ENCODE measurements around the gene OR11A1.

The OR11A1 gene, protein sequence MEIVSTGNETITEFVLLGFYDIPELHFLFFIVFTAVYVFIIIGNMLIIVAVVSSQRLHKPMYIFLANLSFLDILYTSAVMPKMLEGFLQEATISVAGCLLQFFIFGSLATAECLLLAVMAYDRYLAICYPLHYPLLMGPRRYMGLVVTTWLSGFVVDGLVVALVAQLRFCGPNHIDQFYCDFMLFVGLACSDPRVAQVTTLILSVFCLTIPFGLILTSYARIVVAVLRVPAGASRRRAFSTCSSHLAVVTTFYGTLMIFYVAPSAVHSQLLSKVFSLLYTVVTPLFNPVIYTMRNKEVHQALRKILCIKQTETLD

DNA sequence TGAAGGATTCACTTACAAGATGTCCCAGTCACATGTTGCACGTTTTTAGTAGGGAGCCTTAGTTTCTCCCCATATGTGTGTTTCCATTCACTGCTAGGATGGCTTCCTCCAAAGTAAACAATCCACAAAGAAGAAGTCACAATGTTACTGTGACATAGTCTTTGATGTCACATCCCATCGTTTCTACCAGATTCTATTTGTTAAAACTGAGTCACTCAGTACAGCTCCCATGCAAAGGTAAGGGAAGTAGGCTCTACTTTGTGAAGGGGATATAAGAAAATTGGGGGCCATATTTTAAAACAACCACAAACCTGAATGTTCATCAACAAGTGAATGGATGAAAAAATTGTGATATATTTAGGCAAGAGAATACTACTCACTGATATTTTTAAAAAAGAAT is at the start of gene OR11A1, which contains the start of gene OR2H1:
Gene OR11A1, minus strand, starts transcription at position 101 of the 400 bp plus-strand sequence. CDS start 29,430 bp downstream, outside the sequence.
Gene OR2H1, plus strand, starts transcription at position 185 of the 400 bp plus-strand sequence. CDS start 4,615 bp downstream, outside the sequence.
- DNase-seq (ENCODE audit: low read depth in 2 of 2): no peak

DNA sequence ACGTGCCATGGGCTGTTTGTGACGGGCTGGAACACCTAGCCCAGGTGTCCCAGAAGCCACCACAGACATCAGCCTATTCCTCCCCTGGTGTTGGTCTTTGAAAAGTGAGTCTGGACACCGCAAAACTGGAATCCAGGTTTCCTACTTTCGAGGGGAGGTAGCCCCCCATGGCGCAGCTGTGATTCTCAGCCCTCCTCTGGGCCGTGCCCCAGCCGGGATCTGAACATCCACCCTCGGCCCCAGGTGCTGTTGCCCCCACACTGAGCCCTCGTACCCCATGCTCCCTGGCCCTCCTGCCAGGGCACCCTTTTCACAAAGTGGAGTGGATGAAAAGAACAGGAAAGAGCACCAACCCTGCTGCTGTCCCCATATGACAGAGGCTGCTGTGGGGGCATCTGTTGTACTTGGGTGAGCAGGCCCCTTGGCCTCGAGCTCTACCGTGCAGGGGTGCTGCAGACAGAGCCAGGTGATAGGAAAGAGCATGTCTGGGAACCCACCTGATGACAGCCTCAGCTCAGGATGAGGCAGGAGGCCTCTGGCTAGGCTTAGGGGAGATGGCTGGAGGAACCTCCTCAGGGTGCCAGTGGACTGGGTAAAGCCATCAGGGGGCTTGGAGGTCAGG is 49.7 kb upstream of the OR11A1 start:
- no peak for DNase-seq (ENCODE audit: low read depth in 2 of 2)

DNA sequence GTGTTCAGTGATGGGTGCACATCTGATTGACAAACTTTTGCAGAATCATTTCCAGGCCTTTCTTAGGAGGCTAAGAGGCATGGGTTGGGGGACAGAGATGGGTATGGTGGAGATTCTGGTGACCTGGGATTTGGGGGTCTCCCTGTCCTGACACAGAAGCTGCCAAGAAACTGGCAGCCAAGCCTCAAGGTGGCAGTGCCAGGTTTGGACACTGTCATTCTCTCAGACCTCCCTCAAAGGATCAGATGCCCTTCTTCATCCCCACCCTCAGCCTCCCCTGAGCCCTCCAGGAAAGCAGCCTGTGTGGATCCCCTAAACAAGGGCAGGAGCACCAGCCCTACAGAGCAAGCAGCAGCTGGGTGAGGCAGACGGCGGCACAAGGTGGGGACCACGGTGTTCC is 48.9 kb upstream of the OR11A1 start:
- no peak for DNase-seq (ENCODE audit: low read depth in 2 of 2)

DNA sequence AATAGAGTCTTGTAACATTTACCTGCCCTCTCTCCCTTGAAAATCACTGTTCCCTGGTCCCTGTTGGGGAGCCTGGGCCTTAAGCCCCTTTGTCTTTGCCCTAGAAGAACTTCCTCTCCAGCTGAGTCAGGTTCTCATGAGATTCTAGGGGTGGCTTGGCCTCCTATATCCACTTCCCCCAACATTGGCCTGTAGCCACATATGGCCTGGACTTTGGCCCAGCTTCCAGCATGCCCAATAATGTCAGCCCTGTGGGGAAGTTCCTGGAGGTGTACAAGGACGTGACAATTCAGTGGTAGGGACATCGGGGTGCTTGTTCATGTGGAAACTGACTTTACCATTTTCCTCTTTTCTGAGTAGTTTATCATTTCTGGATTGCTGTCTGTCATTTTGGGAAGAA is 48.1 kb upstream of the OR11A1 start:
- DNase-seq (ENCODE audit: low read depth in 2 of 2): no peak

DNA sequence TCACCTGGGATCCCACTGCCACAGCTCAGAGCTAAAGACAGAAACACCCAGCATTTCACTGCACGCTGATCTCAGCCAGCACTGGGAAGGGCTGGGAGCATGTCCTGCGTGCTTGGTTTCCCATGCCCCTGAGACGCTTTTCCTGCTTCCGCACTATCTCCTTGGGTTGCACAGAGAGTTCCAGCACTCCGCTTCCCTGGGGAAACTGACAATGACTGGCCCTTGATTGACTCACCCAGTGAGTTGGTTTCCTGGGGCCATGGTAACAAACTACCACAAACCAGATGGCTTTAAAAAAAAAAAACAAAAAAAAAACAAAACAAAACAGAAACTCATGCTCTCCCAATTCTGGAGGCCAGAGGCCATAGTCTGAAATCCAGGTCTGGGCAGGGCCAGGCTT is 45.7 kb upstream of the OR11A1 start:
- DNase-seq (ENCODE audit: low read depth in 2 of 2): no peak

DNA sequence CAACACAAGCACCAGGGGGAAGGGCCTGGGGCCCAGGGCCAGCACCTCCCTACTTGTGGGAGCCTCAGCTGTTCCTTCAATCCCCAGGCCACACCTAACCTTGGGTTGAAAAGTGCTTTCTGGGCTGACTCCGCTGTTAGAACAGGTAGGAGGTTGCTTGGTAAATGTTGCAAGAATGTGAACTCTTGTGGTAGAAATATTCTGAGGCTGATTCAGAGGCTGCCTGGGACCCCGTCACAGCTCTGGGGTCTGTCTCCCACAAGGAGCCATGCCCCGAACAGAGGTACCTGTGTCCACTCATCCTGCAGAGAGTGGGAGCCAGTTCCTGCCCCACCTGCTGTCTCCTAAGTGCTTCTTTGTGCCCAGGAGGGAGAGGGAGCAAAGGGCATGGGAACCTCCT is 45.3 kb upstream of the OR11A1 start:
- no peak for DNase-seq (ENCODE audit: low read depth in 2 of 2)

DNA sequence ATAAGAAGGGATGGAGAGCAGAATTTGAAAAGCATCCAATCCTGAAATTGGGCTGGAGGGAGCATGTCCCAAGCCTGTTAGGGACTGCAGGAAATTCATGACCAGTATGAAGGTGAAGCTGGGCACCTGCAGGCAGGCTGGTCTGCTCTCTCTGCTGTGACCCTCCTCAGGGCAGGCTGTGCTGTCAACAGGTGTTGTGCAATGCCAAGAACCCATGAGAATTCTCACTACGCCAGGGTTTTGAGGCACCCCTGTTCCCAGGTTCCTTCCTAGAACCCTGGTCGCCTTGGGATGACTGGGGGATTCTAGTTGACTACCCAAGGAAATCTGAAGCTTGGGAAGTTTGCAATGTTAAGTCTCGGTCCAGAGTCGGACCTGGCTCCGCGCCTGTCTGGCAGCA is 44.2 kb upstream of the OR11A1 start:
- no peak for DNase-seq (ENCODE audit: low read depth in 2 of 2)

DNA sequence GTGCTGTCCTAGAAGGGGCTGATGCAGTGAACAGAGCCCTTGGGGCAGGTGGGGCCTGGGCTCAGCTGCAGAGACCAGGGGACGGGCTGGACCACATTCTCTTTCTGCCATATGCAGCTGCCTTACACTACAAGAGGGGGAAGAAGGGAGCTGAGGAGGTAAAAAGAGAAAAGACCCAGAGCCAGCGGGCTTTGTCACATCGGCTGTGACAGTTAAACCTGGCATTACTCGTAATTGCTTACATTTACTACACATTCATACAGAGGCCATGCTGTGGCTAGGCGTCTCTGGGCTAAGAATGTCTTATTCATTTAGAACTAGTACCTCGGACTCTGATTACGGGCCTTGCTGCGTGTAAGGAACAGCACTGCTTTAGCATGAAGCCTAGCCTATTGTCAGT is 43.7 kb upstream of the OR11A1 start:
- DNase-seq (ENCODE audit: low read depth in 2 of 2): no peak

DNA sequence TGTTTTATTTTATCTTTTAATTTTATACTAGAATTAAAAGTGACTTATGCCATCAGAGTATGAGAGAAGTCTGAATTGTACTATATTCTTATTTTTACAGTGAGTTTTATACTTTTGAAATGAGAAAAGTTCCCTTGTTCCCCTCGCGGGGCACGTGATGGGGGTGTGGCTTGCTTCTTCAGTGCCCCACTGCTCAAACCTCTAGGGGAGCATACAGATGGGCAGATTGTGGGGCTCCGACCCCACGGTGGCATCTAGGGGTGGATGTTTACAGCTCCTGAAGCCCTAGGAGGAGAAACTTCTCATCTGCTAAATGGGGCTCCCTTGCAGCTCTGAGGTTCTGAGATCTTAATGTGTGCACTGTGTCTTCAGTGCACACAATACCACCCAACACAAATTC is 42.8 kb upstream of the OR11A1 start:
- DNase-seq (ENCODE audit: low read depth in 2 of 2): no peak

DNA sequence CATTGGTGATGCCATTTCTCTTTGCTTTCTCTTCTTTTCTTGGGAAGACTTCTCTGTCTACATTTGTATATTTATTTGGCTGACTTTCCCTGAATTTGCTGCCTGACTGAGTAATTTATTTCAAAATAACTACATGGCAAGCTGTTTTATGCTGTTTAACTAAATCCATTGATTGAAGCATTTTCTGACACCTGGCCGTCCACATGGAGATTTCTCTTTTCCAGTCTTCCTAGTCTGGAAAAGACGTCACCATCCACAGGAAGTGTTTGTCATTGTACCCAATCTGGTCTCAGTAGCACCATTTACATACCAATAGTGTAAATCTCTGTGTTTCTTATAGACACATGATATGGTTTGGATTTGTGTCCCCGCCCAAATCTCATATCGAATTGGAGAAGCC is 40.1 kb upstream of the OR11A1 start:
- DNase-seq (ENCODE audit: low read depth in 2 of 2): no peak

DNA sequence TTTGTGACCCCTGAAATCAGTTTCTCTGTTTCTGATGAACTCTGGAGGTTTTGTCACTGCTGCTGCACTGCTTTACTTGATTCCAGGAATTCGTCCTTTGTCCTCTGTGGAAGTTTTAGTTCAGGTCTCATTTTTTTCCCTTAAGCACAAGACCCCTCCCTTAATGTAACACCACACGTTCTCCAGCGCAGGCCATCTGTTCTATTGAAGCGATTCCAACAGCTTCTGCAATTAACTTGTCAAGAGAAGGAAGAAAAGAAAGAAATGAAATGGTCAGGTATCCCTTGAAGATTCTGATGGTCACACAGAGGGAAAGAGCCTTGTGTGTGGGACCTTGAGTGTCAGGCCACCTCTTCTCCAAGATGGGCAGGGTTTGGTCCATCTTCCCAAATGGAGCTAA is 38.7 kb upstream of the OR11A1 start:
- DNase-seq (ENCODE audit: low read depth in 2 of 2): no peak

DNA sequence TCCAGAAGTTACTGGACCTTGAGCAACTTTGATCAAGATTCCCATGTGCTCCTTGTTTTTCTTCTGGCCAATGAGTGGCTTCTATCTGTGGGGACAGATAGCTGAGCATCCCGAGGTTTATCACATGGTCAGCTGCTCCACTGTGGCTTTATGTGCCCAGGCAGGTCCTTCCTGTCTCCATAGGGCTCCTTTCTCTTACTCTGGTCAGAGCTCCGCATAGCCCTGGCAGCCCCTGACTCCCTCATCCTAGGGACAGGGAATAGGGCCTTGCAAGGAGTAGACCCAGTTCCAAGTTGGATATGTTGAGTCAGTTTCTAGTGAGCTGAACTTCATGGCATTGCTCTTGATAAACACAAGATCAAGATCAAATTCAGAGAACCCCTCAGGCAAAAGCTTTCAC is 37.3 kb upstream of the OR11A1 start:
- no peak for DNase-seq (ENCODE audit: low read depth in 2 of 2)

DNA sequence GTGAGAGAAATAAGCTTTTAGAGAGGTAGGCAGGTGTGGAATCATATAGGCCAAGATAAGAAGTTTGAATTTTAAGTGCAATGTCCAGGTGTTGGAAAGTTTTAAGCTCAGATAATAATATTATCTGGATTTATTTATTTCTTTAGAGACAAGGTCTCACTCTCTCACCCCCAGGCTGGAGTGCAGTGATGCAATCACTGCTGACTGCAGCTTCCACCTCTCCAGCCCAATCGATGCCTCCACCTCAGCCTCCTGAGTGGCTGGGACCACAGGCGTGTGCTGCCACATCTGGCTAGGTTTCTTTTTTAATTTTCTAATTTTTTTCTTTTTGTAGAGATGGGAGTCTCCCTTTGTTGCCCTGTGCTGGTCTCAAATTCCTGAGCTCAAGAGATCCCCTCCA is 36.4 kb upstream of the OR11A1 start:
- DNase-seq (ENCODE audit: low read depth in 2 of 2): no peak

DNA sequence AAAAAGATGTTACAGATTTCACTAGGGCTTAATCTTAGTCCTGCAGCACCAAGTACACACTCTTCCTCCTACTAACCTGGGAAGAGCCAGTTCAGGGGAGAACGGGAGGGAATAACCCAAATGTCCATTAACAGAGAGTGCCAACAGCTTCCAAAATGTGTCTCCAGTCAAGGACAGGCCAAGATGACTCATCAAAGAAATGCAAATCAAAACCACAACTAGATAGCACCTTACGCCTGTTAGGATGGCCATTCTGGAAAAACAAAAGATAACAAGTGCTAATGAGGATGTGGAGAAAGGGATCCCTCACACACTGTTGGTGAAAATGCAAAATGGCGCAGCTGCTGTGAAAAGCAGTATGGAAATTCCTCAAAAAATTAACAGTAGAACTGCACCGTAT is 34.7 kb upstream of the OR11A1 start:
- no peak for DNase-seq (ENCODE audit: low read depth in 2 of 2)

DNA sequence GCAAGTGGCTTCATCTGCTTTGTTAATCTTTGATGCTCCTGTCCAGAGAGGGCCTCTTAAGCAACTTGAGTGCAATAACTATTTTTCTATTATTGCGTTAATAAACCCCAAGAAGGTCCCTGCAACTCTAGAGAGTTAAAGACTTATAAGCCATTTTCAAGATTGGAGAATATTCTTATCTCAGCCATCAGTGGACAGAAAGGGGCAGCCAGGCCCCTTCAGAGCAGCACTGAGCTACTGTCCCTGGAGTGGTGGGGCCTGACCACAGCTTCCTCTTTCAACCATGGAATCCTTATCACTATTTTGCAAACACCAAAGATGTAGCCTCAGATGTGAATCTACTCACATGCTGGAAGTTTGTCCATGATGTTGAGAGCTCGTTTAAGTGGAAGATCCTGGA is 33.7 kb upstream of the OR11A1 start:
- DNase-seq (ENCODE audit: low read depth in 2 of 2): no peak

DNA sequence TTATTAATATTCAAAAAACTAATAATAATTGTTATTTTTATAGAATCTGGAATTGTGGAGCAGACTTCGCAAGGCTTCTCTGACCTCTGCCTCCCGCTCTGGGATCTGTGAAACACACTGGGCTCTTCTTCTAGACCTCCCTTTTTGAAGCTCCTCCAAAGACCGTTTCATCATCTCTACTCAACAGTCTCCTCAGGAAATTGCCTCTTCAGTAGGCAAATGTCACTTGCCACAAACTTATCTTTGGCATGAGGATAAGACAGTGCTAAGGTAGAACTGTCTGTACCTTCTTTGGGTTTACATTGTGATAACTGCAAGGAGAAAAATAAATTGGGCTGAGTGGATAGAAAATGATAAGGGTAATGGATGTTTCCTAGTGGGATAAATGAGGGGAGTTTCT is 33.2 kb upstream of the OR11A1 start:
- DNase-seq (ENCODE audit: low read depth in 2 of 2): no peak

DNA sequence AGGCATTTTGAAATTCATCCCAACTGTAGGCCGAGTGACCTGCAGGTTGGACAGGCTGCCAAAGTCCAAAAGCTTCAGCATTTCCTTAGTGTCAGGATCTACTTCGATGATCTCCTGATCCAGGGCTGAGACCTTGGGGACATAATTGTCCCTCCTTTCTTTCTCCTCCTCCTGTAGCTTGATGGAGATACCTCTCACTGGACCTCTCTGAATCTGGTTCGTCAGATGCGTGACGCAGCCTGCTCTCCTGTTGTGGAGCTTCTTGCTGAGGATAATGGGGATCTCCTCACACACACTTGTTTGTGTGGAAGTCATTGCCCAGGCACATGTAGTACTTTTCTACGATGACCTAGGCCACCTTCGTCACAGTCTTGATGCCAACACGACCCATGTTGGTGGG is 32.4 kb upstream of the OR11A1 start:
- no peak for DNase-seq (ENCODE audit: low read depth in 2 of 2)

DNA sequence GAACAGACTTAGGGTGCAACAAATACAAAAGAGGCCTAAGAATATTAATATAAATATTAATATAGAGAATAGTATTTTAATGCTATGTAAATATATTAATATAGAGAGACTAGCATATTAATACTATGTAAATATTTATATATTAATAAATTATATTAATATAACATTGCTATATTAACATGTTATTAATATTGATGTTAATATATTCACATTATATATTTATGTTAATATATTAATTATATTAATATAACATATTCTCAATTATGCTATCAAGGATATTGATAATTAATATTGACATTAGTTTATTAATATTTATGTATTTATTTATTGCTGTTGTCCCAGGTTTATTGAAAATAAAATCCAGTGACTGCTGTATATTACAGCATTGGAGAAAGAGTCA is 32.0 kb upstream of the OR11A1 start:
- DNase-seq (ENCODE audit: low read depth in 2 of 2): no peak

DNA sequence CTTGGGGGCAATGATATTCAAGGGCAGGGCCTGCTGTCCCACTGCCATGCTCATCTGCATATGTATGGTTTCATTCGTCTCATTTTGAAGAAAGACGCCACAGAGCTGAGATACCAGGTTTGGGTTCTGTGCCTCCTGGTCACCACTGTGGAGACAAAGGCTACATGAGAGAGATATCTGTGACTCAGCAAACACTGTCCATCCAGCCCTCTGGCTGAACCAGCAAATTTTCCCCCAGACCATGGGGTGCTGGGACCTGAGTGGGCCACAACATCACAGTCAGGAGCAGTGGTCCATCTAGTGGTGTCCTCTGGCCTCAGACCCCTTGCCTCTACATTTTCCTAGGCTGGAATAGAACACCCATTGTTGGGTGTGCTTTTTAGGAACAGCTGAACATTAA is 30.8 kb upstream of the OR11A1 start, which contains the start of gene MAS1L:
Gene MAS1L, minus strand, starts transcription at position 297 of the 400 bp plus-strand sequence. Its CDS starts 54 bp downstream, at position 243.
- DNase-seq (ENCODE audit: low read depth in 2 of 2): no peak

DNA sequence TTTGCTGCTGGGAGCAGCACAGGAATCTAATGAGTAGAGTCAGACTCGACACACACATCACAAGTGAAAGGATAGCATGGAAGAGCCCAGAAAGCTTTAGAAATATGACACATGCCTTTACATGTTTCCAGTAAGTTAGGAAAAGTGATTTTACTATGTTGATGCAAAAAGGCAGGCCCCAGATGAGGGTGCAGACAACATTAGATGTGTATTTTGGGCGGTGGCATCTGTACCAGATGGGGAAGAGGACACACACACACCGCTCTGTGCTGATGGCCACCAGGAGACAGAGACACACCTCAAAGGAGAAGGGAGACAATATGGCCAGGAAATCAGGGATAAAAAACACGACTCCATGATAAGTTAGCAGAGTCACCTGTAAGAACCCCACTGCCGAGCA is 30.3 kb upstream of the OR11A1 start:
- no peak for DNase-seq (ENCODE audit: low read depth in 2 of 2)

DNA sequence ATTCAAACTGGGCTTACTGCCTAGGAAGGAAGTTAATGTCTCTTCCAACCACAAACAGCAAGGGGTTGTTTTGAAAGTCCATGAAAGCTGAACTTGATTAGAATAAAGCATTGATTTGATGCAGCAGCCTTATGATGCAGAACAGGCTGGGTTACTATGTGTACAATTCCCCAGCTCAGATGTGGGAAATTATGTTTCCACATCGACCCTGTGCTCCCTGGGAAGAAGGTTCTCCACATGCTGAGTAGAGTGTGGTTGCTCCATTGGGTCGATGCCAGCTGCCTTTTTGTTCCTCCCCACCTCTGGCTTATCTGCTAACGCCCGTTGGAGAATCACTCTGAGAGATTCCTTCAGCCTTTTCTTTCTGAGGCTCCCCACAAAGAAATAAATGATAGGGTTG is 29.7 kb upstream of the OR11A1 start:
- DNase-seq (ENCODE audit: low read depth in 2 of 2): no peak

DNA sequence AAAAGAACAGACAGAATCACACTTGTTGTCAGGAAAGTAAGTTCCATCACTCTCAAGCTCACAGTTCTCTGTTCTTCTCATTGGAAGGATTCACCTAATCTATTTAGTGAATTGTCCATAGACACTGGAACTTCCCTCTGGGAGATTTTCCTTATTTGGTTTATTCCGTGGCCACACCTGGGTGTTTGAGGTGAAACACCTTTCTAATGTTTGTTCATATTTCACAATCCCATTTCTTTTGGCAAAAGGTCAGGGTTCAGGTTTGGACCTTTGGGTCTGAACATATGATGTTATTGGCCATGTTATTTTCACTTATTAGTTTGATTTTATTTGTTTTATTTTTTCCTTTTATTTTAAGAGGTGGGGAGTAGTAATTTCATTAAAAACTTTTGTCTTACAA is 26.9 kb upstream of the OR11A1 start:
- no peak for DNase-seq (ENCODE audit: low read depth in 2 of 2)

DNA sequence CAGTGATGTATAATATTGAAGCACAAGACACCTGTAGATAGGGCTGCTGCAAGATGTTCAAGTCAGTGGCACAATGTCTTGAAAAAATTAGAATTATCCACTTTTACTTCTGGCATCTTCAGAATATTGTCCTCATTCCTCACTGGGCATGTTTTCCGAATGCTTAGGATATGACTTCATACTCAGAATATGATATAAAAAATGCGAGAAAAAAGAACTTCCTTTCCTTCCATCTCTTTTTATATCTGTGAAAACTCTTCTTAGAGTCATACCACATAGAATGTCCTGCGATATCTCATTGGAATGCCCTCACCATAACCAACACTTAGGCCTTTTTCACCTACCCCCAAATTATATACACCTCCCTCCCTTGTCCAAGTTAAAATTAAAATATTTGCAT is 26.3 kb upstream of the OR11A1 start:
- DNase-seq (ENCODE audit: low read depth in 2 of 2): no peak

DNA sequence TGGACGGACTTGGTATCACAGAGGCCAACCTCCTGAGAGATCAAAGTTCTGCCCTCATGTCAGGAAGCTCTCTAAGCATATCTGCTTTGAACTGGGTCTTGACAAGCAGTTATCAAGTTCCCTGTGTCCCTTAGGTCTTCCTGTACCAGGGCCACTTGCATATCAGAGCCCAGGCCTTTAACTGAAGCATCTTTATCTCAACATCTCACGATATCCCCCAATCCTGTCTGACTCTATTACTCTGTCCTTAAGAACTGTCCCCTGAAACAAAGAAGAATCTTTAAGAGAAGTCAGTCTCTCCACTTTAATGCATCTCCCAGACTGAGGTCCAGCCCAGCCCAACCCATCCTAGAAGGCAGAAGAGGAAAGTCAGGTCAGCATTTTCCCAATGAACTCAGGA is 22.7 kb upstream of the OR11A1 start:
- no peak for DNase-seq (ENCODE audit: low read depth in 2 of 2)

Data from activated CD8-positive, alpha-beta memory T cell treated with anti-CD3 and anti-CD28 coated beads for 4 hours (primary cell).